HG02970 (cell line): ENCODE data around the gene TGM1.

Source experiments
- ATAC-seq: cut with Tn5 transposase; IDR thresholded peaks from one replicate; pipeline ENCODE4 v1.9.1; 2021; ENCODE audit warnings: mild to moderate bottlenecking, moderate library complexity, moderate number of reproducible peaks; ENCODE audit not compliant: unreplicated experiment, low FRiP score

TGM1 gene

DNA sequence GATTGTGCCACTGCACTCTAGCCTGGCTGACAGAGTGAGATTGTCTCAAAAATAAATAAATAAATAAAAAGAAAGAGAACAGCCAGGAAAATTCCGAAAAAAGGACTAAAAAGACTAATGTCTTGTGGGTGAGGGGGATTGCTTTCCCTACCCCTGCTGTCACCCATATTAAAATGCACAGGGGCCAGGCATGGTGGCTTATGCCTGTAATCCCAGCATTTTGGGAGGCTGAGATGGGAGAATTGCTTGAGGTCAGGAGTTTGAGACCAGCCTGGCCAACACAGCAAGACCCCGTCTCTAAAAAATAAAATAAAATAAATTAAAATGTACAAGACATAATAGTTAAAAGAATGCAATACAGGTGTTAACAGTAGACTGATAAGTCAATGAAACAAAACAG, 30.5 kb upstream of the TGM1 start:
- no peak for ATAC-seq

DNA sequence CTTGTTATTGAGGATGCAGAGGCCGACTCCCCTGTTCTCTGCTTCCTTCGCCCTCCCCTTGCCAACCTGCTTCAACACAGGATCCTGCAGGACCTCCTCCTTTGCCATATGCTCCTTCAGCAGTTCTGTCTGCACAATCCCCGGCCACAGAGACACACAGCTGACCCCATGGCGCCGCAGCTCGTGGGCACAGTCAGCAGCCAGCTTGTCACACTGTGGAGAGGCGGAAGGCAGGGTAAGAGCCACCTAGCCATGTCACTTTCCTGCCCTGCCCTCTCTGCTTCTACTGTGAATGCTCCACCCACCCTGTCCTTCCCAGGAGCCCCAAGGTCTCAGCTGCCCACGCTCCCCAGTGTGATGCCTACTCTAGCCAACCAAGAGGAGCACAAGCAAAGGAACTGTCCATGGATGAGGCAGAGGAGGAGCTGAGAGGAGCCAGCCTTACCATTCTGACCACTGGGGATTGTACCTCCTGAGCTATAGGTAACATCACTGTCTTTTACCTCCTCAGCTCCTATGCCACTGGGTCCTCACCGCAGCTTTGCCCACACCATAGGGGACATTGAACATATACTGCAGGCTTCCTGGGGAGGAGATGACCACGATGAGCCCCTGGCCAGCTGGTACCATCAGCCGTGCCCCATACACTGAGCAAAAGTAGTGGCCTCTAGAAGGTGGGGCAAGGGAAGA, 29.3 kb upstream of the TGM1 start:
- no peak for ATAC-seq

DNA sequence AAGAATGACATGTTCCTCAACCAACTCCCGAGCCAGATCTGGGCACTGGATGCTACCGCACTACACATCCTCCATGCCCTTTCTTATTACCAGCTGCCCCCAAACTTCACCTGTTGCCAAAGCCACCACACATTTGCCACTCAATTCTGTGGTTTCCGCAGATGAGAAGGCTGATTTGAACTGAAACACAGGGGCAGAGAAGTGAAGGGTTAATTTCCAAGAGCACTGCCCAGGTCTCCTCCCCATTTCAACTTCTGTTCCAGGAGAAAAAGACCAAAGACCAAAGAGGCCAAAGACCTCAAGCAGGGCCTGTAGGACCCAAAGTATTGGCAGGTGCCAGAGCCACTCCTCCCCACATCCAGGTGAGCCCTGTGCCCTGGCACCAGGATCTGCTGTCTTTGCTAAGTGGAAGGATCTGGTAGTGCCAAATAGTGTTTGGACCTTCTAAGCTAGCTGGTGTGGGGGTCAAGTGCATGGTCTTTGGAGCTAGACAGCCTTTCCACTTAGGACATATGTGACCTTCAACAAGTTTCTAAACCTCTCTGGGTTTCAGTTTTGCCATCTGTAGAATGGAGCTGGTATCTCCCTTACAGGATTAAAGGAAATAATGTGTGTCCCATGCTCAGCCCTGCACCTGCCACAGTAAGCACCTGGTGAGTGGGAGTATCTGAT, 28.6 kb upstream of the TGM1 start:
- no peak for ATAC-seq

DNA sequence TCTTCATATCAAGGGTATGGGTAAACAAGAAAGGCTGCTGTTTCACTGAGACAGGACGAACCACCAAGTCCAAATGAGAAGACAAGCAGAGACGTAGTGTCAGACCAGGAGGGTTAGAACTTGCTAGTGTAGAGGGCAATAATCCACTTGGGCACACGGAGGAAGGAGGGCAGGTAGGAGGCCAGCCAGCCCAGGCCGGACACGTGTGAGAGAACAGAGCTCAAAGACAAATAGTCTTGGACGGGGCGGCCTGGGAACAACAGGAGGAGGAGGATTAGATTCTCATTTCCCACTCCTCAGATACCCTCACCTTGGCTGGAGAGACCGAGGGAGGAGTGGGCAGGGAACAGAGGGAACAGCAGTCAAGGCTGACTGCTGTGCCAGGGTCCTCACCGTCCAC, 27.8 kb upstream of the TGM1 start:
- no peak for ATAC-seq

DNA sequence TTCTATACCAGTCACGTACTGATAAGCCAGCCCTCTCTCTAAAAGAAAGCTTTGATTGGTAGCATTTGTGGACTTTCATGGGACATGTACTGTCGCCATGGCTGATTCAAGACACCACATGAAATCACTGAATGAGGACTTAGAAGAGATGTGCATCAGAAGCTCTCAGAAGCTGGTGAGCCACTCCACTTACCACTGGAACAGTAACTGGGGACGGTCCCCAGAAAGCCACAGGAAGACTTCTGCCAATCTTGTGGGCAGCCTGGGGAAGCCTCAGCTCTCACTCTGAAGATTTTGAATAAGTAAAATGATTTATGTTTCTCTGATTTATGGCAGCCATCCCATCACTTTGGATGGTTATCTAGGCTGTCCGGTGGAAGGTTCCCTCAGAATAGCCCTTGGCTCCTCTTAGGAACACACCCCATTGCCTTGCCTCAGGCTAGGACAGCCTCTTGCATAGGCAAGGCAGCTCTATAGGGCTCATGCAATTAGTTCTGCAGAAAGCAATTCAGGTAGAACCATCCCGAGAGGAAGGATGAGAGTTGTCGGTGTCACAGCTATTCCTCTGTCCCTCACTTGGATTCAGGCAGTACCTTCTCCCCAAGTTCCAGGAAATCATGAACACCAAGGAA, 26.8 kb upstream of the TGM1 start:
- ATAC-seq, result no peak

DNA sequence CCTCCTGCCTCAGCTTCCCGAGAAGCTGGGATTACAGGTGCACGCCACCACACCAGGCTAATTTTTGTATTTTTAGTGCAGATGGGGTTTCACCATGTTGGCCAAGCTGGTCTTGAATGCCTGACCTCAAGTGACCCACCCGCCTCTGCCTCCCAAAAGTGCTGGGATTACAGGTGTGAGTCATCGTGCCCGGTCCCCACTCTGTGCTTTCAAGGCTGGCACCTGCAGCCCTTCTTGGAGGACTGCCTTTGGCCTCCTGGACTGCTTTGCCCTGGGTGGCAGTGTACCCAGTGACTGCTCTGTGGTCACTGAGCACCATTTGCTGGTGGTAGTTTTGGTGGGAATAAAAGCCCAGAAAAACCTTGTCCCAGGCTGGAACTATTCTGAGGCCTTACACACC, 24.0 kb upstream of the TGM1 start:
- no peak for ATAC-seq

DNA sequence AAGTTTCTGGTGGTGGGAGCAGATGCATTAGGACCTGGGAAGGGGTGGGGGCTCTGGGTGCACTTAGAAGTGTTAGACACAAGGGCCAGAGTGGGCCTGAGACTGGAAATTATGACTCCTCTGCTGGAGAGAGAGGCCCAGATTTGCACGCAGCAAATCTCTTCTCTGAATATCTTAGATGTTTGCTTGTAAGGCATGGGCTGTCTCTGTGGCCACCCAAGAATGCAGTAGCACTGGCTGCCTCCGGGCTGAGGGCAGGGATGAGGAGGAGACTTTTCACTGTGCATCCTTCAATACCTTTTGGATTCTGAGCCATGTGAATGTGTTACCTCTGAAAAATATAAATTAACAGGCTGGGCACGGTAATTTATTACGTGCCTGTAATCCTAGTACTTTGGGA, 22.4 kb upstream of the TGM1 start:
- no peak for ATAC-seq

DNA sequence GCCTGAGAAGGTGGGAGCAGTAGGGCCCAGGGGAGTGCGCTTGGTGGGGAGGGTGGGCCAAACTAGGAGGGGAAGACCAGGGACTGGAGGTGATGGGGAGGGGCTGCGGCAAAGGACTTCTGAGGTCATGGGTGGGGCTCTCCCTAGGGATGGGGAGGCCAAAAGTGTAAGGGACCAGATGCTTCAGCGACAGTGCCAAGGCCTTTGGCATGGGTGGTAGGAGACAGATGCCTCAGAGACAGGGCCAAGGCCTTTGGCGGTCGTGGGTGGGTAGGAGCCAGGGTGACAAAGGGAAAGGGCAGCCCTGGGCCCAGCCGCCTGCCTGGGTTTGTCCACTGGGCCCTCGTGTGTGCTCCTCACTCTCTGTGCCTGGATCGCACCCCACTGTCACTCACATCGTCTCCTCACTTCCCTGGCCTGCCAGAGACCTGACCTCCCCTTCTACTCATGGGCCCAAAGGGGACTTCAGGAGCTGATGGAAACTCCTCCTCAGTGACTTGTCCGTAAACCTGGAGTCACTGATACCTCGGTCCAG, 21.6 kb upstream of the TGM1 start:
- no peak for ATAC-seq

DNA sequence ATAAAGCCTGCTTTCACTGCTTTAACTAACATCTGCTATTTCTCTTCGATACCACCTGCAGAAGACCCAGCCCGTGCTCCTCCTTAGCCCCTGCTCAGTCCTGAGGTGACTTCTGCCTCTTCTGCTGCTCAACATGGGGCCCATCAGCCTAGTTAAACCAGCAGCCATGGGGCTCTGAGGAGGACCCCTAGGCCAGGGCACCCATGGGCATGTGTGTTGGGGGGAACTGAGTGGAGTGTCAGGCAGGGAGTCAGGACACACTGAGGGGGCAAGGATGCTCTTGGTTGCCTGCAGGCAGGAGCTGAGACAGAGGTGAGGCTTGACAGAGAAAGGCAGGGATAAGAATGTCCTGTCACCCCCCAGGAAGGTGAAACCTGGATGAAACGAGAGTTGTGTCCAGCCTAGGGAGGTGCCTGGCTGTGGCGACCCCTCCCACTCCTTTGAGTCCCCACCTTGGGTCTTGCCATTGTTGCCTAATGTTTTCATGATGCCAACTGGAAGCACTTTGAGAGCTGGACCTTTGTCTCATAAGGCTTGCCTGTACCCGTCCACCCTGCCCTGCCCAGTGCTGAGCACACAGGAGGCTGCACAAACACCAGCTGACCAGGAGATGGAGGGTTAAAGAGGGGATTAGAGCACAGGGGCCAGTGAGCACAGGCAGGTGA, 21.0 kb upstream of the TGM1 start:
- ATAC-seq, result no peak

DNA sequence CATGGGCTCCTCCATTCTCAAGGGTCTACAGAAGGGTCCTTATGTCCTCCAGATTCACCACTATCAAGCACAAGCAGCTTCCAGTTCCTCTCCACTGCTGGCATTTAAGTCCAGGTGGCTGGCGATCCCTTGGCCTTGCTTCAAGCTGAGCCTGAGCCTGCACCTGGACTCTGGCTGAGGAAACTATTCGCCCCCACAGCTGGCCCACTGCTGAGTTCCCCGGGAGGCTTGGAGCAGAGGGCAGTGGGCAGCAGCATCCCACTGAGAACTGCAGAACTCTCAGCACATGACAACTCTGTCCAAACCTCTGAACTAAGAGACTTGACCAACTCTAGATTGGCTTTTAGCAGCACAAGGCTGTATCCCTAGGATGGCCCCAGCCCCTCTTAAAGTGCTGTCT, 19.8 kb upstream of the TGM1 start:
- ATAC-seq, result no peak

DNA sequence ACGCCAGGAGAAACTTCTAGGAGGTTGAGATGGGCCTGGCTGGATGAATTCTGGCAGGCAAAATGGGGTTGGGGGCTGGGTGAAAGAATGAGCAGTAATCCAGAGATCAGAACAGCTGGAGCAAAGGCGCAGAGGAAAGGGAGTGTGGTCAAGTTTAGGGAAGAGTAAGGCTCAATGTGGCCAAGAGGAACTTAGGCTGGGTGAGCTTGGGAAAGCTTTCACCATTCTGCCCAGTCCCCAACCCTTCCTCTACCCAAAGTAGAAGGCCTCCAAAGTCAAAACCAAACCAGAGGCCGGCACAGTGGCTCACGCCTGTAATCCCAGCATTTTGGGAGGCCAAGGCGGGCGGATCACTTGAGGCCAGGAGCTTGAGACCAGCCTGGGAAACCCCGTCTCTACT, 18.7 kb upstream of the TGM1 start:
- ATAC-seq, result no peak

DNA sequence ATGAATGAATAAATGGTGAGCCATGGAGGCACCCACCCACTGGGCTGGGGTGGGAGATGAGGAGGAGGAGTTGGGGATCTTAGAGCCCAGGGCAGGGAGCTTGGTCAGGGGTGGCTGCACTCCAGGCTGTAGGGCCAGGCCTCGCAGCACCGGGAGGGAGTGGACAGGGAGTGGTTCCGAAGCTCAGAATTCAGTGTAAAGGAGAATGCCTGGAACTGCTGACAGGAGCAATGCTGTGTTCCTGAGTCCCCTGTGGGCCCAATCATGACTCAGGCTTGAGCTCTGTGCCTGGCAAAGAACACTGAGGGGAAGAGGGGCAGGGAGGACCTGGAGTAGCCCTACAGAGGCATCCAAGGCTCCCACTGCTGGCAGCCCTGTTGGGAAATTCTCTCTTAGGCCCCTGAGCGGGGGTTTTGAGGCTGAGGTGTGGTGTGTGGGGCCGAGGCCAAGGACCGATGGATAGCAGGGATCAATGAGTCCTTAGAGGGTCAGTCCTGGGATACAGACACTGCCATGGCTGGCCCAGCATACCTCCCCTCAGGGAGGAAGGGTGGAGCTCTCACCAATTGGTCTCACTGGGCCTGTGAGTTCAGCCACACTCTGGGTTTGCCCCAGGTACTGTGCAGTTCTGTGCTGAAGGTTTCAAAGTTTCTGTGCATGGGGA, 18.0 kb upstream of the TGM1 start:
- ATAC-seq, result no peak

DNA sequence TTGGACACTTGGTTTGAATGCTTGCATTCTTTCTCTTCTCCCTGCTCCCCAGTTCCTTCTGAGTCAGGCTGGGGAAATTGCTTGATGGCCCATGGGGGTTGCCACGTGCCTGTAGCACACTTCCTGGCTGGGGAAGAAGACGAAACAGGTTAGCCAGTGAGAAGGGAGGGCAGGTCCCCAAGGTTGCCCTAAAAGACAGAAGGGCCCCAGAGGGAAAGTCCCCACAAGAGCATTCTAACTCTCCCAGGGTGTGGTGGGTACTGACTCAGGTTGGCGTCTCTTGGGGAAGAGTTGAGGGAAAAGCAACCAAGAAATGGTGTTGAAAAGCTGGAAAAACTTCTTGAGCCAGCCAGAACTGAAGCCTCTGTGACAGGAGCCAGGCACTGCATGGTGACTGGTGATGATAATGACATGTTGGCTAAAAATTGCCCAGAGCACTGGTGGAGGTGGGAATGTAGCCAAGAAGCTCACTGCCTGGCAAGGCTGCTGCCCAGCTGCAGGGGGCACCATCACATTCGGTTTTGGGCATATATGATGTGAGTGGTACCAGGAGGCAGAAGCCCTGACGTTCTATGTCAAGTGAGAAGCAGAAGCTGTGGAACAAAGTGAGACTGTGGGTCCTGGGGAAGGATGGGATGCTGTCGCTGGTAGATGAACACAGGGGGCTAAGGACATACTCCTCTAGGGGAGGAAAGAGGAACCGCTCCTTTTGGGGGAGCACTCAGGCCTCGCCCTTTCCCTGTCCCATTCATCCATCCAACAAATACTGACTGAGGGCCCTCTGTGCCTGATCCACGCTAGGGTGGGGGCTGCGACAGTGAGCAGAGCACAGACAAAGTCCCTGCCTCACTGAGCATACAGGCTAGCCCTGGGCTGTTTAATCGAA, 16.6 kb upstream of the TGM1 start:
- ATAC-seq, result no peak

DNA sequence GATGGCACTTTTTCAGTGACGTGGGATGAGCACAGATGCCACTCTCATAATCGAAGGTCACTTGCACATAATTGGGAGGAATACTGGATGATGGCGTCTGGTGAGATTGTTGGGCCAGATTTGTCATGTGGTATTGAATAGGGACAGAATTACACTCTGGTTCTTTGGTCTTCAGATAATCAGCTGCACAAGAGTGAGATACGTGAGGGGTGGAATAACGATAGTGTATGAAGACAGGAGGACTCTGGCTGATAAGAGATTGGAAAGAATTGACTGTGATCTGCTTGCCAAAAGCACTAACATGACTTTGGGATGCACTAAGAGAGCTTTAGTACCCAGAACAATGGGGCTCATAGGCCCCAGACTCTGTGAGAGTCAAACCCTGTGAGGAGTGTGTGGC, 15.4 kb upstream of the TGM1 start:
- no peak for ATAC-seq

DNA sequence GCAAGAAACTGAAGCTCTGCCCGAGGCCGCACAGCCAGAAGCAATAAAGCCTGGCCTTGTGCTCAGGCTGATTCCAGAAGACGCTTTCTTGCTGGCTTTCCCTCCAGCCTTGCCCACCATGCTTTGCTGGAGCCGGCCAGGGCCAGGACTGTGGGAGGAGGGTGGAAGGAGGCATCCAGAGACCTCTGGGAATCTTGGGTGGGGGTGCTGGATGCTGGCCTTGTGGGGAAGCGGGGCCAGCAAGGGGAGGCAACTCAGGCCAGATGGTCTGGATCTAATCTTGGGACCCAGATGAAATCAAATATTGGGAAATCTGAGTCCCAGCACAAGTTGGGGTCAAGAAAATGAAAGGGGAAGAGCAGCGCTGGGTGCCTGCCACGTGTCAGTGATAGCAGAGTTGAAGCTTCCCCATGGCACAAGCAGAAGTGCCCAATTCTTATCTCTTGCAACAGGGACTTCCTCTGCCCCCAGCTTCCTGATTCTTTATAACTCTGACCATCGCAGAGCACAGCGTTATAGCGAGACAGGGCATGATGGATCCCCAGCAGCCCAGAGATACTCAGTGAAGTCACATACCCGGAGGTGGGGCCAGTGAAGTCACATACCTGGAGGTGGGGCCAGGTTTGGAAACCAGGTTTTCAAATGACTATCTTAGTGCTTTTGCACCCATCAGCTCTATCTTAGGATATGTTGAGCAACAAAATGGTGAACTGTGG, 14.8 kb upstream of the TGM1 start:
- ATAC-seq, result no peak

DNA sequence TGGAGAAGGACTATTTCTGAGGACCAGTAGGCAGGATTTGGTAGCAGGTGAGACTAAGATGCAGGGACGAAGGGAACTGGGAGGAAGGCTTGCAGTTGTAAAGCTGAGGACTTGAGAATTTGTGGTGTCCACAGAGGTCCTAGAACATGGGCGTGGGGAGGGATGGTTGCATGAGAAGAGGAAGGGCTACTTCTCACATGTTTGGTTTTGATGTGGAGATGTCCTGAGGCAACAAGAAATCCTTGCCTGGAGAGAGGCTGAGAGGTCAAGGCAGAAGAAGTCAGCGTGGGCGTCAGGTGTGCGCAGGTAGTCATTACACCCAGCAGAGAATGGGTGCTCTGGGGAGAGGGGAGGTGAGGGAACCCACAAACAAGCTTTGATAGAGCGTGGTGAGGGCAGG, 14.1 kb upstream of the TGM1 start:
- no peak for ATAC-seq

DNA sequence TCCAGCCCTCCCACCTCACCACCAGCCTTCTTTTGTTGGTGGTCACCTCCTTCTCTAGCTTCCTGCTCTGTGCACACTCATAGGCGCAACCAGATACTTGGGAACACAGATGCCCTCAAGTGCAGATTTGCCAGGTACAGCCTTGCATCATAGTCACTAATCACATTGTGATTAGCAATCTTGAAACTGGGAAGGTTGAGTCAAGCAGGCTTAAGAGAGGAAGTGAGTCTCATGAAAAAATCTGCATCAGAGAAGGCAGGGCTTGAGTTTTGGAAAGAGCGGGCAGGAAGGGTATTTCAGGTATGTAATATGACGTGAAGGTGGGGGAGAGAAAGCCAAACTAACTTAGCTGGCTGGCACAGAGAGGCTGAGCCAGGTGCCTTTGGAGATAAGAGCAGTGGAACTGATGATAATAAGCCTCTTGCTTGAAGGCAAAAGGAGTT, 11.1 kb upstream of the TGM1 start:
- peak; percentile 31 for ATAC-seq

DNA sequence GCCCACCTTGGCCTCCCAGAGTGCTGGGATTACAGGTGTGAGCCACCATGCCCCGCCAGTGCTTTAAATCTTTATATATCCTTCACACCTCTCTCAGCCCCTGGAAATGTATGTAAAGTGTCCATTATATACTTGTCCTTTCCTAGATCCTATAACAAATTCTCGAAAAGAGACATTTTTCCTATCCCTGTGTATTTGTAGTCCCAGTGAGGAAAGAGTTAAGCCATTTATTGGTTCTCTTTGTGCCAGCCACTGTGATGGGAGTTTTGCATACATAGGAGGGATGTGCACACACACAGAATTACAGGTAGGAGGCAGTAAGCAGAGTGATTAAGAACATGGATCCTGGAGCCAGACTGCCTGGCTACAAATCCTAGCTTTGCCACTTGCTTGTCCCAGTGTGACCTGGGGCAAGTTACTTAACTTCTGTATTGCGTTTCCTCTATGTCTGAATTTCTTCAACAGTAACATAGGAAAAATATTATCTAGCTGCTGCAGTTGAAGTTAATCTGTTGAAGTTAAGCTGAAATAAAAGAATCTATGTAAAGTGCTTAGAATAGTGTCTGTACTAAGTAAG, 10.5 kb upstream of the TGM1 start:
- no peak for ATAC-seq

DNA sequence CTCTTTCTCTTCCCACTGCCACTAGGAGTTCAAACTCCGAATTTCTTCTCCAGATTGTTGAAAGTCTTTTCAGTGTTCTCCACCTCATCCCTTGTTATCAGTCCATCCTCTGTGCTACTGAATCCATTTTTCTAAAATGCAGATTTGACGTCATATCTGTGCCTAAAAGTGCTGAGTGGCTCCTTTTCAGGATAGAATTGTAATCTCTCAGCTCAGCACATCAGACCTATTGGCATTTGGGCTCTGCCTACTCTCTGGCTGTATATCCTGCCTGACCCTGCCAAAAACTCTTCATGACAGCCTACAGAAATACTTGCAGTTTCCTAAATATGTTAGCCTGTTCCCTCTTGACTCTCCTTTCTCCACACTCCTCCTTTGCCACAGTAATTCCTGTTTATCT, 9.5 kb upstream of the TGM1 start:
- ATAC-seq, result no peak
